SHP77 treated with DMSO at 0.1 percent for 48 hours (cell line): ENCODE data around the gene THRB.

Experiments
- DNase-seq: peaks from one replicate; lab custom pipeline; 2025; lab: John Stamatoyannopoulos, UW

Gene THRB

GRCh38 chr3:24224666-24225384 lies 269.8 kb downstream of the THRB start:
- DNase-seq, result no peak

GRCh38 chr3:24222165-24222805 lies 272.4 kb downstream of the THRB start:
- no peak for DNase-seq

- DNase-seq, result no peak
Observed at GRCh38 chr3:24220859-24221657, 273.6 kb downstream of the THRB start.

- no peak for DNase-seq
Observed at GRCh38 chr3:24215502-24215901, 279.1 kb downstream of the THRB start.

GRCh38 chr3:24211381-24211780 lies 283.3 kb downstream of the THRB start:
- DNase-seq, result no peak

GRCh38 chr3:24202071-24202470 lies 292.6 kb downstream of the THRB start:
- no peak for DNase-seq

DNA sequence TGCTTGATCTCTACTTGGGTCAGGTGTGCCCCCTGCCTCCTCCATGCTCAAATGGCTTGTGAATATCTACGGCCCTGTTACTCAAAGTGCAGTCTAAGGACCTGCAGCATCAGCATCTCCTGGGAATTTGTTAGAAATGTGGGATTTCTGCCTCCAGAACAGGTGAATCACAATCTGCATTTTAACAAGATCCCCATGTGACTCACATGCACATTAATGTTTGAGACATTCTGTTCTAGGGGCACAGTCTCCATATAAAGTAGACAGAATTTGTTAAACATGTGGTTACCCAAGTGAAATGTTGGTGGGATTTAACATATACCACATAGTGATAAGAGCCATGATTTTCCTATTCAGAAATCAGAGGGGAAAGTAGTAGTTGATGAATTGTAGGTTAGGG lies 293.3 kb downstream of the THRB start:
- no peak for DNase-seq

DNA sequence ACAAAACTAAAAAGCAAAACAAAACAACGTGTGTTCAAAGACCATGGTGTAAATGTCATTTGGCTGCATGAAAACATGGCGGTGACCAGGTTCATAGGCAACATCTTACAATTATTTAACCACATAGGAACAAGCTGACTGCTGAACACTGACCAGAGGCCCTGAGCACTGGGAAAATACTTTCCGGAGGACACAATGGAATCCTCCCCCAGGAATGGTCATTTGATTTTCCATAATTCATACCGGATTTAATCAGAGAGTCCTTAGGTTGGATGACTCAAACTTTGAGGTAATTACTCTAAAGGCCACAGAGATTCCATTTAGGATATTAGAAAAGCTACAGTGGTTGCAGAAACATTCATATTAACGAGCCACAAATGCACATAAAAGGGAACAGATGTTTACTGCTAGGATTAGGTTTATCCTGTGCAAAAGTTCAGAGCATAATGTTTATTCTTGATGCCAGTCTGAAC lies 294.8 kb downstream of the THRB start:
- no peak for DNase-seq

DNA sequence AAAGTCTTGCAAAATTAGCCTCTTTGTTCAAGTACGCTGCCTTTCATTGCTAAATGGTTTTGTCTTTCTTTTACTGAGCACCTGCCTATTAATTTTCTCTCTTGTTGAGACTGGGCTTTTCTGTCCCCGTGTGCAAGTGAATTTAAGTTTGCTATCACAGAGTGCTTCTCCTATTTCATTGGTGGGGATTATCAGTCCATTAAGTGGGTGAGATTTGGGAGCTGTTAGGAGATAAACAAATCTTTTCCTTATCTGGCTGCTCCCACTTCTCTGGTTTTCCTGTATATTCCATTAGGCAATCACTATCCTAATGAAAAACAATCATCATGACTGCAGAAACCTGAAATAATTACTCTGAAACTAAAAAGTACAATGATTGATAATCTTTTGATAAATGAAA lies 295.4 kb downstream of the THRB start:
- no peak for DNase-seq

DNA sequence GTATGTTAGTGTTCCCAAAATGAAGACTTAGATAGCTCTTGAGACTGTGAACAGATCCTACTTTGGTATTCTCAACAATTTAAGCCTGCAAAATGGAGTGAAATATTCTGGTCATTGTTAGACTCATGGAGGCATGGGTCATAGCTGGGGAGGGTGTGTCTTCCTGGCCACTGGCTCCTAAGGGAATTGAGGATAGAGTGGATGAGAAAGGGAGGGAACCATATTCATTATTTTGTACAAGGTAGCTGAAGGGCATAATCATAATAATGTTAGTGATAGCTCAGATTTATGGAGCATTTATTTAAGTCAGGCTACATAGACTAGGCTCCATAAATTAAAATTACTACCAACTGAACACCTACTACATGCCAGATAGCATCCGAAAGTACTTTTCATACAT lies 295.9 kb downstream of the THRB start:
- no peak for DNase-seq

- no peak for DNase-seq
Observed at GRCh38 chr3:24197809-24198208, 296.8 kb downstream of the THRB start.

- no peak for DNase-seq
Observed at GRCh38 chr3:24196526-24196925, 298.1 kb downstream of the THRB start.

DNA sequence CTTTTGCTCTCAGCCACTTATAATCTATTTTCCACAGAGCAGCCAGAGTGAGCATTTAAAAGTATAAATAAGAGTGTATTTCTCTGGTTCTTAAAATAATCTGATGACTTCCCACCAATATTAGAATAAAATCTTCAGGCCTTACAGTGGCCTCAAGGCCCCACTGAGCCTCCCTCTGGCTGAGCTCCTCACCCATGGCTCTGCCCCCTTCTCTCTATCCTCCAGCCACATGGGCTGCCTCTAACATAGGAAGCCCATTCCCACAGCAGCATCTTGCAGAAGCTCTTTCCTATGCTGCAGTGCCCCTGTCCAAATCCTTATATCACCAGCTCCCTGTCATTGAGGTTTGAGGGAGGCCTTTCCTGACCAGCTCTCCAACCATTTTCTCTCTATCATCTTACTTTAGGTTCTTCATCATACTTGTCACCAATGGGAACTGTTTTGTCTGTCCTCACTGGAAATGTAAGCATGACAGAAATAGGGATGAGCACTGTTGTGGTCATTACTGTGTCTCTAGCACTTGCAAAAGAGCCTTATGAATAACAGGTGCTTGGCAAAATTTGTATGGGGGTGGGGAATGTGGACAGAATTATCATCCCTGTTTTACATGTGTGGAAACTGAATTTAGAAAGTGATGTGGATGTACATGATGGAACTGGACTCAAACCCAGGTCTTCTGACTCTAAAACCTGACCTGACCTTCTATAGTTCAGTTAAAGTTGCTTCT lies 299.0 kb downstream of the THRB start:
- DNase-seq, result no peak

DNA sequence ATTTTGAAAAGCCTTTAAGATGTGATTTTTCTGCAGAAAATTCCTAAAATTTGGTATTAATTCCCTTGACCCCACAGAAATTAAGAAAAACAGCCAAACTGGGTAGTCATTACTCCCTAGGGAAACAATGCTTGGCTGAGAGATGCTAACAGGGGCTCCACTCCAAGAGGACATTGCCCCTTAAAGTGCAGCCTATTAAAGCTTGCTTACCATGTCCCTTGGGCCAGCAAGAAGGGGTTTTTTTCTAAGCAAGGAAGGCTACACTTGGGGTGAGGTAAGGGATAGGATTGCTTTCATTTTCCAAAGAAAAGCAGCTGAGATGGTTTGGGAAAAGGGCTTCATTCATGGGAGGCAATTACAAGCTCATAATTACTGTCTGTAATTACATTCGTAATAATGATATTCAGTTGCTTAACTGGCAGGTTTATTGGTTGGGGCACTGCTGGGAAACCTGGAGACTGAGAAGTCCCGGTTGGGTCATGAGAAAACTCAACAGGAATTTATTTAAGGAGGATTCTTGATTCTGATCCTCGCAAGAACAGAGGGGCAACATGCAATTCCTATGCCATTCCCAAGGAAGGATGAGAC lies 302.1 kb downstream of the THRB start:
- DNase-seq, result no peak

GRCh38 chr3:24191801-24192403 lies 302.7 kb downstream of the THRB start:
- DNase-seq, result no peak

DNA sequence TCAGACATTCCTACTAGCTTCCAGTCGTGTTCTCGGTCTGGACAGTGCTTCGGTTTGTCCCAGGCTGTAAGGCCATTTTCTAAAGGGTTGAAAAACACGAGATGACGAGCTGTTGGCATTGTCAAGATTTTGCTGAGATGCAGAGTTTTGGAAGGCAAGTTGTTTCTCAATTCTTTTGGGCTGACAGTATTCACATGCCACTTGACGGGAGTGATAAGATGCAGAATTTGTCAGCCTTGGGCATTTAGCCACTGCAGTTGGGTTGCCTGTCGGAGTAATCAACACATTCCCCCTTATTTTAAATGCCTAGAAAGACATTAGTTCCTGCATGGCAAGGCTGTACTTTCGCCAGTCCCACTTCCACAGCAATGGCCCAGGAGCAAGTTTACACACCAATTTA lies 304.4 kb downstream of the THRB start:
- DNase-seq, result no peak

DNA sequence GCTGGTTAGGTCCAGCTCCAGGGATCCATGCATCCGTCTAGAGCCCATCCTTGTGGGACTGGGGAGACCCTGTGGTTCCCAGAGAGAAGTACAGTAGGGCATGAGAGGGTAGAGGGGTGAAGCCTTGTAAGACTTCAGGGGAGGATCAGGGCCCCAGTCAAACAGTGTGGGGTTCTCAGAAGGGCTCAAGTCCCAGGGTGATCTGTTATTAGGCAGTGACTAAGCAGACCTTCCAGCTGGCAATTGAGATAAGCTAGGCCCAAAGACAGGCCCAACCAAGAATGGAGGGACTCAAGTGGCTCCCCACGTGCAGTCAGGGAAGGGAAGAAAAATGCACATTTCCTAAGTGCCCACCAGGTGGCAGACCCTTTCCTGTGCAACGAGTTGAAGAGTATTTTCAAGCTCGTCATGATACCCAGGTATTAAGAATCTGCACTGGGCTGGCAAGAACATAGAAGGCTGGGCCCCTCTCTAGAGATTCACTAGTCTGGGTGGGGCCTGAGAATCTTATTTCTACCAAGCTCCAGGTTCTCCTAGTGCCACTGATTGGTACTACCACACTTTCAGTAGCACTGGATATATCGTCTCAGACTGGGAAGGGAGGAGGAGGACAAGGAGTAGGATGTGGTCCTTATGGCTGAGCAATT lies 308.8 kb downstream of the THRB start:
- DNase-seq, result no peak

GRCh38 chr3:24184528-24185176 lies 310.0 kb downstream of the THRB start:
- DNase-seq, result no peak

GRCh38 chr3:24182756-24183155 lies 311.9 kb downstream of the THRB start:
- DNase-seq, result no peak

DNA sequence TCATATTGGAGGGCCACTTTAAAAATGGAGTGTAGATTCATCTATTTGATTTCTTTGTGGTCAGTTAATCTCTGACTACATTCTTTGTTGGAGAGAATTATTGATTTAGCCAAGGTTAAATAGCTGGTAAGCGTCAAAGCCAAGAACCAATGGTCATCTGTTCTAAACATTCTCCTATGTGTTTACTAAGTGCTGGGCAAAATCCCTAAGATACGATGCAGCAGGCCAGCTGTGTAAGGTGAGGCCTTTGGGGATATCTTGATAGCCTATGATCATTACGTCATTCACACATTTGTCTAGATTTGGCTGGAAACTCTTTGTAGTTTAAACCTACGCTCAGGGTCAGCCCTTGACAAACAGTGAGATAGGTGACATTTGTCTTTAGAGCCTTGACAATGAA lies 313.4 kb downstream of the THRB start:
- no peak for DNase-seq
